Astrocyte of the spinal cord (primary cell): ENCODE measurements around the gene TYW5.

Experiments used
- DNase-seq: peaks from one replicate; pipeline ENCODE4 v3.0.0; 2011; ENCODE audit warnings: low read depth, low spot score
- H3K4me3 ChIP-seq: 2 replicates; pipeline ENCODE4 v1.5.1; 2011; ENCODE audit warnings: low read depth, mild to moderate bottlenecking, low read length, moderate library complexity
- in situ Hi-C: cut with HindIII; loops from 2 replicates; pipeline ENCODE4 v1.10.0; 2017; ENCODE audit warnings: low sequenced_read_pairs
- TF ChIP-seq, protein P1 (sequence below): IDR thresholded peaks from 2 replicates; pipeline ENCODE4 v1.5.1; 2012; ENCODE audit warnings: low read depth, mild to moderate bottlenecking, low read length, inconsistent platforms

The TYW5 gene

GRCh38 chr2:199955339-199956061 lies at the start of gene TYW5, which contains the start of gene MAIP1:
Gene TYW5 (minus strand): TSS chr2:199955491. CDS start chr2:199955470, 21 bp downstream.
Gene MAIP1 (plus strand): TSS chr2:199955582. CDS start chr2:199955799, 217 bp downstream.
- peak within 1 kb of the TSS; percentile 66 for H3K4me3 ChIP-seq
- TF ChIP-seq, protein P1, sequence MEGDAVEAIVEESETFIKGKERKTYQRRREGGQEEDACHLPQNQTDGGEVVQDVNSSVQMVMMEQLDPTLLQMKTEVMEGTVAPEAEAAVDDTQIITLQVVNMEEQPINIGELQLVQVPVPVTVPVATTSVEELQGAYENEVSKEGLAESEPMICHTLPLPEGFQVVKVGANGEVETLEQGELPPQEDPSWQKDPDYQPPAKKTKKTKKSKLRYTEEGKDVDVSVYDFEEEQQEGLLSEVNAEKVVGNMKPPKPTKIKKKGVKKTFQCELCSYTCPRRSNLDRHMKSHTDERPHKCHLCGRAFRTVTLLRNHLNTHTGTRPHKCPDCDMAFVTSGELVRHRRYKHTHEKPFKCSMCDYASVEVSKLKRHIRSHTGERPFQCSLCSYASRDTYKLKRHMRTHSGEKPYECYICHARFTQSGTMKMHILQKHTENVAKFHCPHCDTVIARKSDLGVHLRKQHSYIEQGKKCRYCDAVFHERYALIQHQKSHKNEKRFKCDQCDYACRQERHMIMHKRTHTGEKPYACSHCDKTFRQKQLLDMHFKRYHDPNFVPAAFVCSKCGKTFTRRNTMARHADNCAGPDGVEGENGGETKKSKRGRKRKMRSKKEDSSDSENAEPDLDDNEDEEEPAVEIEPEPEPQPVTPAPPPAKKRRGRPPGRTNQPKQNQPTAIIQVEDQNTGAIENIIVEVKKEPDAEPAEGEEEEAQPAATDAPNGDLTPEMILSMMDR = peak; percentile 9
- DNase-seq = peak; percentile 88
- in situ Hi-C loops = no loop called here

DNA sequence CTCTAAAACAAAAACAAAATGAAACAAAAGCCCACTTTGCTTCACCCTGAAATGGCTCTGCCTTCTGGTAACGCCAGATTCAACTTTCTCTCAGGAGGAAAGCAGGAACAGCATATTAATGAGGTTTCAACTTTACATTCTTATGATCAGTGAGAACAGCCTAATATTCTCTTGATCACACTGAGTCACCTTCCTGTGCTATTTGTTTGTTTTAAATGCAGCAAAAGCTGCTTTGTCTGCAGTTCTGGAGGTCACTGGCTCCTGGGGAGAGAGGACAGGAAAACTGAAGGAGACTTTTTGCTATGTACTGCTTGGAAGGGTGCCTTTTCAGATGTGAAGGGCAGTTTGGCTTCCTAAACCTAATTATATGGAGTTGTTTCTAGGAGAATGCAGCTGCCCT lies 48.2 kb upstream of the TYW5 start:
- in situ Hi-C loops = no loop called here
- DNase-seq = peak; percentile 61
- TF ChIP-seq, protein P1 = no peak

GRCh38 chr2:200000444-200001163 lies 45.3 kb upstream of the TYW5 start:
- in situ Hi-C loops = no loop called here
- TF ChIP-seq, protein P1 = no peak
- H3K4me3 ChIP-seq = no peak overlapping the region
- no peak for DNase-seq

More for the DNA sequence above, 48.2 kb upstream of the TYW5 start:
- no peak overlapping the region for H3K4me3 ChIP-seq

GRCh38 chr2:199999166-199999565 lies 43.9 kb upstream of the TYW5 start:
- in situ Hi-C loops = no loop called here
- DNase-seq = no peak
- H3K4me3 ChIP-seq = no peak overlapping the region
- TF ChIP-seq, protein P1 = no peak

DNA sequence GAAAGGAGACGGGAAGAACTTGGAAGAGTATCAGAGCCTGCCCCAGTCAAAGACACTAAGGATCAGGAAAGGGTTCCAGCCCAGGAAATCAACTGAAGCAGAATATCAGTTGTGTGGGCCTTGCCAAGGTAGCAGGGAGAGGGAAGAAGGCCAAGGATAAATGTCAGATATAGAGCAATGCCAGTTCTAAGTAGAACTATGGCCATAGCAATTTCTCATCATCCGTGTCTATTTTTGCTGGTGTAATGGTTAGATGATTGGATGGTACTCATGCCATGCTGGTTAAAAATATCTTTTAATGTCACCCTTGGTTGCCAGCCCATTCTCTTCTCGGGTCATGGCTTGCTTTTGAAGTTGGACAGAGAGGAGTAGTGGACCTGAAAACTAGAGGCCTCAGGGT lies 42.0 kb upstream of the TYW5 start:
- TF ChIP-seq, protein P1 = no peak
- in situ Hi-C loops = no loop called here
- DNase-seq = no peak
- no peak overlapping the region for H3K4me3 ChIP-seq

- DNase-seq = no peak
- H3K4me3 ChIP-seq = no peak overlapping the region
- TF ChIP-seq, protein P1 = no peak
- in situ Hi-C loops = no loop called here
These were observed 39.6 kb upstream of the TYW5 start for GRCh38 chr2:199994896-199995295.
